Activated CD8-positive, alpha-beta T cell treated with anti-CD3 and anti-CD28 coated beads for 36 hours (primary cell): ENCODE data around the gene FXYD7. TPM values are rescaled to one million over a fixed set of nuclear protein-coding genes. Genes with fewer than 3 reads are reported as not detected.

ENCODE experiments used
- ATAC-seq: fragments of 200-7000 bp; cut with Tn5 transposase; one replicate; pipeline ENCODE4 v1.10.0; 2021; ENCODE audit warnings: mild to moderate bottlenecking, moderate library complexity
- CTCF ChIA-PET: fragments of 350-600 bp; sonication (Branson Sonifier 250); formaldehyde crosslinking; loops from one replicate; lab custom pipeline; 2021; ENCODE audit warnings: antibody characterized with exemption; lab: Charles Lee
- POLR2A ChIA-PET: fragments of 350-600 bp; sonication (Branson Sonifier 250); formaldehyde crosslinking; loops from one replicate; lab custom pipeline; 2021; ENCODE audit warnings: antibody characterized with exemption; lab: Charles Lee
- DNase-seq: peaks from one replicate; pipeline ENCODE4 v3.0.0-alpha.2; 2020
- H3K27ac Mint-ChIP-seq: one replicate; pipeline ENCODE4 v1.8.0; 2021; ENCODE audit warnings: mild to moderate bottlenecking, mixed read lengths
- H3K27me3 Mint-ChIP-seq: one replicate; pipeline ENCODE4 v1.8.0; 2021; ENCODE audit warnings: mixed read lengths
- H3K36me3 Mint-ChIP-seq: one replicate; pipeline ENCODE4 v1.8.0; 2021; ENCODE audit warnings: low read depth, mixed read lengths
- H3K4me1 Mint-ChIP-seq: one replicate; pipeline ENCODE4 v1.8.0; 2021; ENCODE audit warnings: low read depth, mixed read lengths
- H3K4me3 Mint-ChIP-seq: one replicate; pipeline ENCODE4 v1.8.0; 2021; ENCODE audit warnings: mild to moderate bottlenecking, moderate library complexity, mixed read lengths
- H3K9me3 Mint-ChIP-seq: one replicate; pipeline ENCODE4 v1.8.0; 2021; ENCODE audit warnings: mixed read lengths
- intact Hi-C: fragments of 100-400 bp; cut with micrococcal nuclease; formaldehyde crosslinking; loops from one replicate; pipeline ENCODE4 v1.10.0; 2022
- total RNA-seq, 2 experiments: library from RNA; stranded (reverse); gene quantifications; one replicate each; pipeline ENCODE4 v1.2.3, GENCODE V29; 2021
- TF ChIP-seq, protein P1 (sequence below): fragments of 200-600 bp; IDR thresholded peaks from one replicate; pipeline ENCODE4 v1.8.0; 2022; ENCODE audit warnings: antibody characterized with exemption, mild to moderate bottlenecking

Gene FXYD7
- total RNA-seq, 2 experiments from 2014 or later, result 0.38 TPM; not detected in 1

DNA sequence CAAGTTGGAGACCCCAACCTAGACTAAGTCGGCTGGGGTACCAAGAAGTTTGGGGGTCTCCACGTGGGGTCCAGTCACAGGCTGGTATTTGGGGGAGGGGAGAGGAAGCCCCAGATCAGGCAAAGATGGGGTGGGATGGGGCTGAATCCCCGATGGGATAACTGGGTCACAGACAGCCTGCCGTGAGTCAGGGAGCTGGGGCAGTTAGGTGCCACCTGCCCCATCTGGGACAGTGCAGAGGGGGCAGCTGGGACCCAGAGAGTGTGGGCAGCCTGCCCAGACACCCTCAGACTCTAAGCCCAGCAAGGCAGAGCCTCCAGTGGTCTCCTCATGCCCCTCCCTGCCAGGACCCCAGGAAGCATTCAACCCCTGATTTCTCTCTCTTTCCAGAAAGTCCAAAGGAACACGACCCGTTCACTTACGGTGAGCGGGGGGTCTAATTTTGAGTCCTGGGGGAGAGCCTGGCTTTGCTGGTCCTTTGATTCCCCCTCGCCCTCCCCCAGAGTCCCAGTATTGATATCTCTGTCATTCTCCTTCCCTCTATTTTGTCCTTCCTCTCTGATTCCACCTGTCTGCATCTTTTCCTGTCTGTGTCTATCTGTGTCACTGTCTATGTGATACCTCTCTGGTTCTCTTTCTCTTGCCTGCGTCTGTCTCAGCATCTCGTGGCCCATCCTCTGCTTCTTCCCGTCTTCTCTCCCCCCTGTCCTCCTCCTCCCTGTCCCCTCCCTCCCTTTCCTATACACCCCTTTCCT is 2.7 kb upstream of the FXYD7 start:
- no peaks in the 10 kb centered on the region for H3K9me3 Mint-ChIP-seq
- no peak overlapping the region for H3K27ac Mint-ChIP-seq
- H3K4me3 Mint-ChIP-seq, result no peak overlapping the region
- ATAC-seq (no peak), DNase-seq (no peak)
- H3K4me1 Mint-ChIP-seq, result peaks cover 36% of the 10 kb centered on the region
- ChIA-PET POLR2A (no interaction called here), CTCF (interaction anchor here (1.0 to 3.9 kb wide), 9 partner anchors 14 to 301 kb away, joined by 3 to 57 read pairs (median 7); partner anchors contain the start of gene FXYD5)
- intact Hi-C loops, result loop anchor here (5.0 to 10.0 kb wide), 2 partner anchors 72 to 124 kb away; partner anchors contain the start of gene USF2
- no peaks in the 10 kb centered on the region for H3K36me3 Mint-ChIP-seq
- TF ChIP-seq, protein P1, sequence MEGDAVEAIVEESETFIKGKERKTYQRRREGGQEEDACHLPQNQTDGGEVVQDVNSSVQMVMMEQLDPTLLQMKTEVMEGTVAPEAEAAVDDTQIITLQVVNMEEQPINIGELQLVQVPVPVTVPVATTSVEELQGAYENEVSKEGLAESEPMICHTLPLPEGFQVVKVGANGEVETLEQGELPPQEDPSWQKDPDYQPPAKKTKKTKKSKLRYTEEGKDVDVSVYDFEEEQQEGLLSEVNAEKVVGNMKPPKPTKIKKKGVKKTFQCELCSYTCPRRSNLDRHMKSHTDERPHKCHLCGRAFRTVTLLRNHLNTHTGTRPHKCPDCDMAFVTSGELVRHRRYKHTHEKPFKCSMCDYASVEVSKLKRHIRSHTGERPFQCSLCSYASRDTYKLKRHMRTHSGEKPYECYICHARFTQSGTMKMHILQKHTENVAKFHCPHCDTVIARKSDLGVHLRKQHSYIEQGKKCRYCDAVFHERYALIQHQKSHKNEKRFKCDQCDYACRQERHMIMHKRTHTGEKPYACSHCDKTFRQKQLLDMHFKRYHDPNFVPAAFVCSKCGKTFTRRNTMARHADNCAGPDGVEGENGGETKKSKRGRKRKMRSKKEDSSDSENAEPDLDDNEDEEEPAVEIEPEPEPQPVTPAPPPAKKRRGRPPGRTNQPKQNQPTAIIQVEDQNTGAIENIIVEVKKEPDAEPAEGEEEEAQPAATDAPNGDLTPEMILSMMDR, result no peak
- peaks cover 7% of the 10 kb centered on the region for H3K27me3 Mint-ChIP-seq

DNA sequence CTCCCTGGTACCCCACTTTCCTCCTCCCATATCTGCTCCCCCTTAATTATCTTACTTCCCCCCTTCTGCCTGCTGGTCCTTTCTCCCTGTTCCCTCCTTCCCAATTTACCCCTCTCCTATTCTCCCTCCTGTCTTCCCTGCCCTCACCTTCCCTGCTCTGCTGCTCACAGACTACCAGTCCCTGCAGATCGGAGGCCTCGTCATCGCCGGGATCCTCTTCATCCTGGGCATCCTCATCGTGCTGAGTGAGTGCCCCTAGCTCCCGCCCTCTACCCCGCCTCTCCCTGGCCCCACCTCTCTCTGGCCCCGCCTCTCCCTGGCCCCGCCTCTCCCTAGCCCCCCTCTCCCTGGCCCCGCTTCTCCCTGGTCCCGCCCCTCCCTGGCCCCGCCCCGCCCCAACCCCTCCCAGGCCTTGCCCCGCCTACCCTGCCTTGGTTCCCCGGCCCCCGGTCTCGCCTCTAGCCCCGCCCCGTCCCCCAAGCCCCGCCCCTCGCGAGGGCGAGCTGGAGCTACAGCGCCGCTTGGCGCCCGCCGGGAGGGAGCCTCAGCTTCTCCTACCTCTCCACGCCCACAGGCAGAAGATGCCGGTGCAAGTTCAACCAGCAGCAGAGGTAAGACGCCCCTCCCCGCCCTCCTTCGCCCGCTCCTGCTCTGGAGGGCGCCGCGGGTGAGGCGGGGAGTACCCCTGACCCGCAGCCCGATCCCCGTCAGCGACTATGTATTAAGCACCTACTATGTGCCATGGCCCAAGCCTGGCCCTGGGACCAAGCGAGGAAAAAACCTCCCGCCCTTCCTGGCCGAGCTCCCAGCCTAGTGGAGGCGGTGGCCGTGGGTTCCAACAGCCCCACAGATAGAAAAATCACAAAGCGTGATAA is 1.9 kb upstream of the FXYD7 start:
- peak; percentile 98 for DNase-seq
- H3K4me1 Mint-ChIP-seq, result peaks cover 32% of the 10 kb centered on the region
- TF ChIP-seq, protein P1, result peak; percentile 39
- POLR2A ChIA-PET, result interaction anchor here (0.6 to 1.9 kb wide), 9 partner anchors 13 to 154 kb away, joined by 3 to 10 read pairs (median 4); partner anchors contain the start of genes FXYD5 and USF2
- ATAC-seq, result peak; percentile 96
- no peaks in the 10 kb centered on the region for H3K9me3 Mint-ChIP-seq
- CTCF ChIA-PET, result interaction anchor here (0.6 to 3.9 kb wide), 34 partner anchors 13 to 354 kb away, joined by 3 to 57 read pairs (median 4); partner anchors contain the start of gene FXYD5
- no peaks in the 10 kb centered on the region for H3K36me3 Mint-ChIP-seq
- H3K27me3 Mint-ChIP-seq, result peaks cover 7% of the 10 kb centered on the region
- H3K27ac Mint-ChIP-seq, result peak overlapping the region; percentile 26
- intact Hi-C loops, result loop anchor here (5.0 to 10.0 kb wide), 2 partner anchors 71 to 124 kb away; partner anchors contain the start of gene USF2
- H3K4me3 Mint-ChIP-seq, result peak overlapping the region; percentile 74

DNA sequence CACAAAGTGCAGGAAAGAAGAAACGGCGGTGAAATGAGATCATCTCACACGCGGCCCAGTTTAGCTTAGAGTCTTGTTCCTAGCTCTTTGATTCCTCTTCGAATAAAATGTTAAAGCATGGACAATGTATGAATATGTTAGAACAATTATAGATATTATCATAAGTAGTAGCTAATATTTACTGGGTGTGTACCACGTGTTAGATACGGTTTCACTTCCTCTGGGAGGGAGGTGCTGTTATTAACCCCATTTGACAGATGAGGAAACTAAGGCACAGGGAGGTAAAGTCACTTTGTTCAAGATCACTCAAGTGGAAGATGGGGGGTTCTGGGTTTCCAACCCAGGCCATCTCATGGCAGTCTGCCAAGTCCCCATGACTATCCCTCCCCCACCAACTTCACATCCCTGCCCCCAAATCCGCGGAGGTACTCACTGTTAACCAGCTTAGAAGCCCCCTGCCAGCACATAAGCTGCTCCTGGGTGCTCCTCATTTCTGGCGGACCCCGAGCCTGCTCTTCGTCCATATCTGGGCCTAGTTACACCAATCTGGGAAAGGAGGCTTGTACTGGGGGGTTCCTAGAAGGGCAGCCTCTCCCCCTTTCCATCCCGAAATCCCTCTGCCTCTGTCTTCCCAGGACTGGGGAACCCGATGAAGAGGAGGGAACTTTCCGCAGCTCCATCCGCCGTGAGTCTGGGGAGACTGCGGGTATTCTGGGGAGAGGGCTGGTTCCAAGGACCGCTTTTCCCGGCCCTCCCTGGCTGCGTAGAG is 1.0 kb upstream of the FXYD7 start:
- intact Hi-C loops, result loop anchor here (5.0 to 10.0 kb wide), 2 partner anchors 70 to 123 kb away; partner anchors contain the start of gene USF2
- CTCF ChIA-PET, result interaction anchor here (0.8 to 3.9 kb wide), 34 partner anchors 12 to 353 kb away, joined by 3 to 57 read pairs (median 4); partner anchors contain the start of gene FXYD5
- no peaks in the 10 kb centered on the region for H3K36me3 Mint-ChIP-seq
- POLR2A ChIA-PET, result interaction anchor here (0.6 to 1.9 kb wide), 11 partner anchors 13 to 153 kb away, joined by 3 to 10 read pairs (median 3); partner anchors contain the start of genes FXYD5 and USF2
- peak overlapping the region; percentile 74 for H3K4me3 Mint-ChIP-seq
- TF ChIP-seq, protein P1, result no peak
- H3K27ac Mint-ChIP-seq, result no peak overlapping the region
- H3K4me1 Mint-ChIP-seq, result peaks cover 36% of the 10 kb centered on the region
- H3K9me3 Mint-ChIP-seq, result no peaks in the 10 kb centered on the region
- peaks cover 7% of the 10 kb centered on the region for H3K27me3 Mint-ChIP-seq
- ATAC-seq (peak; percentile 9), DNase-seq (peak; percentile 20)

DNA sequence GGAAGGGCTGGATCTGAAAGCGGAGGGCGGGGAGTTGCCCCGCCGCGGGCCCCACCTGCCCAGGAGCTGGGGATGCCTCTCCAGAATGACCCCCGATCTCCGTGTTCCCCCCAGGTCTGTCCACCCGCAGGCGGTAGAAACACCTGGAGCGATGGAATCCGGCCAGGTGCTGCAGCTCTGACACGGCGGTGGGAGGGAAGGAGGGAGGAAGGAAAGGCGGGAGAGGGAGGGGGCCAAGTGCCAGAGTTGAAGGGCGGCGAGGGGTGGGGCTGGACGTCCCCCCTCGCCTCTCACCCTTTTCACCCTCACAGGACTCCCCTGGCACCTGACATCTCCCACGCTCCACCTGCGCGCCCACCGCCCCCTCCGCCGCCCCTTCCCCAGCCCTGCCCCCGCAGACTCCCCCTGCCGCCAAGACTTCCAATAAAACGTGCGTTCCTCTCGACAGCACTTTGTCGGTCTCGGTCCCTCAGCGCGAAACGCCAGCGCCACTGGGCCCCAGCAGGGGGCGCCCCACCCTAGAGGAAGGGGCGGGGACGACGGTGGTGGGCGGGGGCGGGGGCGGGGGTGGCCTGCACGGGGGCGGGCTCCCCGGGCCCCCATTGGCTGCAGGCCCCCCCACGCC is 337 bp upstream of the FXYD7 start:
- CTCF ChIA-PET, result interaction anchor here (0.6 to 3.9 kb wide), 28 partner anchors 11 to 352 kb away, joined by 3 to 57 read pairs (median 4); partner anchors contain the start of genes FAM187B and FXYD5
- H3K27ac Mint-ChIP-seq, result no peak overlapping the region
- H3K36me3 Mint-ChIP-seq, result no peaks in the 10 kb centered on the region
- ATAC-seq, result no peak
- no peaks in the 10 kb centered on the region for H3K9me3 Mint-ChIP-seq
- DNase-seq, result peak; percentile 68
- POLR2A ChIA-PET, result interaction anchor here (0.6 to 1.9 kb wide), 5 partner anchors 12 to 153 kb away, joined by 3 to 10 read pairs (median 4); partner anchors contain the start of gene FXYD5
- H3K4me3 Mint-ChIP-seq, result peak overlapping the region; percentile 74
- intact Hi-C loops, result loop anchor here (5.0 to 10.0 kb wide), 2 partner anchors 70 to 122 kb away; partner anchors contain the start of gene USF2
- TF ChIP-seq, protein P1, result peak; percentile 83
- H3K27me3 Mint-ChIP-seq, result peaks cover 7% of the 10 kb centered on the region
- peaks cover 36% of the 10 kb centered on the region for H3K4me1 Mint-ChIP-seq
